H9 (cell line): ENCODE measurements around the gene PPM1N. TPM values are rescaled to one million over a fixed set of nuclear protein-coding genes. Genes with fewer than 3 reads are reported as not detected.

ENCODE experiments used
- DNase-seq: peaks from one replicate; pipeline ENCODE4 v3.0.0-alpha.2; 2017
- H2AFZ ChIP-seq: one replicate; pipeline ENCODE4 v1.6.1; 2013; ENCODE audit warnings: mild to moderate bottlenecking, low read length, control low read depth, moderate library complexity
- H2AK5ac ChIP-seq: 2 replicates; pipeline ENCODE4 v1.6.1; 2013; ENCODE audit warnings: low read length, control low read depth, mixed read lengths; ENCODE audit not compliant: insufficient read length
- H2BK120ac ChIP-seq: one replicate; pipeline ENCODE4 v1.6.1; 2013; ENCODE audit warnings: low read depth, mild to moderate bottlenecking, low read length, control low read depth, inconsistent platforms; ENCODE audit not compliant: poor library complexity, severe bottlenecking
- H2BK12ac ChIP-seq: 2 replicates; pipeline ENCODE4 v1.6.1; 2013; ENCODE audit warnings: low read length, control low read depth, mixed read lengths, low read depth; ENCODE audit not compliant: insufficient read length
- H2BK15ac ChIP-seq: 2 replicates; pipeline ENCODE4 v1.6.1; 2013; ENCODE audit warnings: low read depth, low read length, control low read depth
- H2BK20ac ChIP-seq: one replicate; pipeline ENCODE4 v1.6.1; 2013; ENCODE audit warnings: low read depth, mild to moderate bottlenecking, low read length, control low read depth, inconsistent platforms; ENCODE audit not compliant: poor library complexity, severe bottlenecking
- H2BK5ac ChIP-seq: 2 replicates; pipeline ENCODE4 v1.6.1; 2013; ENCODE audit warnings: low read length, control low read depth, mixed read lengths; ENCODE audit not compliant: insufficient read length
- H3K14ac ChIP-seq: 2 replicates; pipeline ENCODE4 v1.6.1; 2013; ENCODE audit warnings: low read length, control low read depth; ENCODE audit not compliant: insufficient read depth
- H3K18ac ChIP-seq: 2 replicates; pipeline ENCODE4 v1.6.1; 2013; ENCODE audit warnings: low read depth, mild to moderate bottlenecking, mixed read lengths, low read length, control low read depth; ENCODE audit not compliant: insufficient read length
- H3K23ac ChIP-seq: 2 replicates; pipeline ENCODE4 v1.6.1; 2013; ENCODE audit warnings: low read length, control low read depth, mixed read lengths, low read depth; ENCODE audit not compliant: insufficient read length
- H3K23me2 ChIP-seq: 2 replicates; pipeline ENCODE4 v1.6.1; 2013; ENCODE audit warnings: low read depth, mild to moderate bottlenecking, mixed read lengths, low read length, control low read depth; ENCODE audit not compliant: insufficient read length, poor library complexity, severe bottlenecking
- H3K27ac ChIP-seq: 2 replicates; pipeline ENCODE4 v1.5.1; 2013; ENCODE audit warnings: low read length, control low read depth, mixed read lengths, low read depth; ENCODE audit not compliant: insufficient read length
- H3K27me3 ChIP-seq: 2 replicates; pipeline ENCODE4 v1.6.1; 2013; ENCODE audit warnings: low read length, control low read depth, inconsistent platforms; ENCODE audit not compliant: insufficient read depth
- H3K4ac ChIP-seq: 2 replicates; pipeline ENCODE4 v1.6.1; 2013; ENCODE audit warnings: low read depth, mild to moderate bottlenecking, control low read depth, inconsistent platforms, low read length, moderate library complexity
- H3K4me1 ChIP-seq: 2 replicates; pipeline ENCODE4 v1.6.1; 2013; ENCODE audit warnings: low read length, control low read depth, inconsistent platforms; ENCODE audit not compliant: insufficient read depth
- H3K4me2 ChIP-seq: 2 replicates; pipeline ENCODE4 v1.6.1; 2013; ENCODE audit warnings: low read length, control low read depth, mixed read lengths; ENCODE audit not compliant: insufficient read length, insufficient read depth
- H3K56ac ChIP-seq: 2 replicates; pipeline ENCODE4 v1.6.1; 2013; ENCODE audit warnings: low read depth, mild to moderate bottlenecking, mixed read lengths, low read length, control low read depth; ENCODE audit not compliant: insufficient read length
- H3K79me1 ChIP-seq: 2 replicates; pipeline ENCODE4 v1.6.1; 2013; ENCODE audit warnings: low read depth, mild to moderate bottlenecking, moderate library complexity, low read length, control low read depth, inconsistent platforms; ENCODE audit not compliant: insufficient read depth, poor library complexity, severe bottlenecking
- H3K79me2 ChIP-seq: 2 replicates; pipeline ENCODE4 v1.6.1; 2013; ENCODE audit warnings: low read length, control low read depth, inconsistent platforms; ENCODE audit not compliant: insufficient read depth
- H3K9ac ChIP-seq: 2 replicates; pipeline ENCODE4 v1.6.1; 2013; ENCODE audit warnings: low read length, control low read depth, mixed read lengths; ENCODE audit not compliant: insufficient read length; ENCODE audit errors: extremely low read depth
- H3K9me3 ChIP-seq: one replicate; pipeline ENCODE4 v1.6.1; 2013; ENCODE audit warnings: low read depth, low read length, inconsistent platforms; ENCODE audit not compliant: control insufficient read depth
- H3T11ph ChIP-seq: one replicate; pipeline ENCODE4 v1.6.1; 2013; ENCODE audit warnings: mild to moderate bottlenecking, low read length, control low read depth, inconsistent platforms
- H4K20me1 ChIP-seq: one replicate; pipeline ENCODE4 v1.6.1; 2013; ENCODE audit not compliant: control insufficient read depth, insufficient read length, insufficient read depth
- H4K5ac ChIP-seq: 2 replicates; pipeline ENCODE4 v1.6.1; 2013; ENCODE audit warnings: low read depth, mild to moderate bottlenecking, mixed read lengths, low read length, control low read depth; ENCODE audit not compliant: insufficient read length
- H4K8ac ChIP-seq: replicated peaks from 2 replicates; pipeline ENCODE4 v1.6.1; 2013; ENCODE audit warnings: low read length, control low read depth, mixed read lengths, low read depth; ENCODE audit not compliant: insufficient read length
- H4K91ac ChIP-seq: 2 replicates; pipeline ENCODE4 v1.6.1; 2013; ENCODE audit warnings: low read depth, mild to moderate bottlenecking, moderate library complexity, mixed read lengths, low read length, control low read depth; ENCODE audit not compliant: insufficient read length
- H3K27ac Mint-ChIP-seq, 3 experiments: 2 replicates in 2 of 3; 3 replicates in 1 of 3; pipeline ENCODE4 v1.8.0; 2020 to 2021; ENCODE audit warnings: mixed read lengths in 3 of 3, mild to moderate bottlenecking in 1 of 3, moderate library complexity in 1 of 3
- H3K27me3 Mint-ChIP-seq: 2 replicates; pipeline ENCODE4 v1.8.0; 2021; ENCODE audit warnings: low read depth, mild to moderate bottlenecking, moderate library complexity, mixed read lengths
- H3K36me3 Mint-ChIP-seq, 3 experiments: 2 replicates in 2 of 3; 3 replicates in 1 of 3; pipeline ENCODE4 v1.8.0; 2020 to 2021; ENCODE audit warnings: low read depth in 3 of 3, mixed read lengths in 3 of 3; ENCODE audit not compliant: insufficient read depth in 1 of 3
- H3K4me1 Mint-ChIP-seq, 2 experiments: 2 replicates each; pipeline ENCODE4 v1.8.0; 2020; ENCODE audit warnings: mixed read lengths in 2 of 2
- H3K4me3 Mint-ChIP-seq, 2 experiments: 2 replicates in 1 of 2; 3 replicates in 1 of 2; pipeline ENCODE4 v1.8.0; 2020 to 2021; ENCODE audit warnings: mild to moderate bottlenecking in 2 of 2, mixed read lengths in 2 of 2, moderate library complexity in 1 of 2
- H3K9me3 Mint-ChIP-seq, 2 experiments: 2 replicates in 1 of 2; 3 replicates in 1 of 2; pipeline ENCODE4 v1.8.0; 2020; ENCODE audit warnings: mild to moderate bottlenecking in 2 of 2, mixed read lengths in 2 of 2, moderate library complexity in 1 of 2
- WGBS: extraction: QIAGEN DNeasy Blood & Tissue Kit; methylation state at CpG from one replicate; pipeline ENCODE4 v1.1.7; 2013; ENCODE audit warnings: missing lambda C conversion rate, low lambda C conversion rate, mixed read lengths; ENCODE audit not compliant: insufficient read length; ENCODE audit errors: extremely low coverage; 5-methylcytosine and 5-hydroxymethylcytosine counted together
- total RNA-seq: library from RNA; stranded (reverse); gene quantifications from 2 replicates; pipeline ENCODE4 v1.2.1, GENCODE V29; 2021
- TF ChIP-seq, protein P1 (sequence below): fragments of 200-600 bp; sonication (generic); conservative IDR thresholded peaks from 3 replicates; pipeline ENCODE4 v1.8.0; 2021; ENCODE audit warnings: antibody characterized with exemption, mild to moderate bottlenecking

The PPM1N gene
- total RNA-seq, 1 experiment from 2014 or later = 7.7 TPM

DNA sequence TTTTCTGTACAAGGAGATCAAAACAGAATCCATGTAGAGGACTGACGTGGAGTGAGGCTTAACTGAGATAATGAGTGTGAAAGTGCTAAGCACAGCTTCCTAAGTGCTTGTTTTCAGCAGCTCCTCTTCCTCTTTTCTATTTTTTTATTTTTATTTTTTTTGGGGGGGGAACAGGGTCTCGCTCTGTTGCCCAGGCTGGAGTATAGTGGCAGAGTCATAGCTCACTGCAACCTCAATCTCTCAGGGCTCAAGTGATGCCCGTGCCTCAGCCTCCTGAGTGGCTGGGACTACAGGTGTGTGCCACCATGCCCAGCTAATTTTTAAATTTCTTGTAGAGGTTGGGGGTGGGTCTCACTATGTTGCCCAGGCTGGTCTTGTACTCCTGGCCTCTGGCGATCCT, 36.1 kb upstream of the PPM1N start:
- WGBS = no CpG with 5 or more reads among the region's 4 CpGs
- Histone ChIP-seq H3K27ac (no peak overlapping the region), H4K8ac (no peak overlapping the region), H3K14ac (no peak overlapping the region), H3K18ac (no peak overlapping the region), H3K9ac (no peak overlapping the region), H2AK5ac (no peak overlapping the region), H2BK120ac (no peak overlapping the region), H4K20me1 (no peaks in the 10 kb centered on the region), H2AFZ (no peak overlapping the region), H3K4me2 (no peak overlapping the region), H2BK5ac (no peak overlapping the region), H3K27me3 (no peaks in the 10 kb centered on the region; the same call in 1 of the 2 replicates), H3K23me2 (peaks cover 3% of the 10 kb centered on the region), H2BK12ac (no peak overlapping the region), H3K79me2 (no peaks in the 10 kb centered on the region), H4K91ac (no peak overlapping the region), H3K56ac (no peak overlapping the region), H3K23ac (no peak overlapping the region), H3K79me1 (no peaks in the 10 kb centered on the region), H2BK15ac (no peak overlapping the region), H3K9me3 (no peaks in the 10 kb centered on the region), H3T11ph (no peak overlapping the region), H2BK20ac (no peak overlapping the region), H3K4me1 (no peaks in the 10 kb centered on the region), H3K4ac (no peak overlapping the region), H4K5ac (no peak overlapping the region)
- Mint-ChIP-seq H3K4me1 (peaks cover 3 to 17% of the 10 kb centered on the region in 2 experiments), H3K36me3 (no peaks in the 10 kb centered on the region), H3K27me3 (peaks cover 19% of the 10 kb centered on the region), H3K27ac (no peak overlapping the region), H3K9me3 (no peaks in the 10 kb centered on the region; a peak in 1 of 5 replicates), H3K4me3 (no peak overlapping the region)
- no peak for DNase-seq
- TF ChIP-seq, protein P1, sequence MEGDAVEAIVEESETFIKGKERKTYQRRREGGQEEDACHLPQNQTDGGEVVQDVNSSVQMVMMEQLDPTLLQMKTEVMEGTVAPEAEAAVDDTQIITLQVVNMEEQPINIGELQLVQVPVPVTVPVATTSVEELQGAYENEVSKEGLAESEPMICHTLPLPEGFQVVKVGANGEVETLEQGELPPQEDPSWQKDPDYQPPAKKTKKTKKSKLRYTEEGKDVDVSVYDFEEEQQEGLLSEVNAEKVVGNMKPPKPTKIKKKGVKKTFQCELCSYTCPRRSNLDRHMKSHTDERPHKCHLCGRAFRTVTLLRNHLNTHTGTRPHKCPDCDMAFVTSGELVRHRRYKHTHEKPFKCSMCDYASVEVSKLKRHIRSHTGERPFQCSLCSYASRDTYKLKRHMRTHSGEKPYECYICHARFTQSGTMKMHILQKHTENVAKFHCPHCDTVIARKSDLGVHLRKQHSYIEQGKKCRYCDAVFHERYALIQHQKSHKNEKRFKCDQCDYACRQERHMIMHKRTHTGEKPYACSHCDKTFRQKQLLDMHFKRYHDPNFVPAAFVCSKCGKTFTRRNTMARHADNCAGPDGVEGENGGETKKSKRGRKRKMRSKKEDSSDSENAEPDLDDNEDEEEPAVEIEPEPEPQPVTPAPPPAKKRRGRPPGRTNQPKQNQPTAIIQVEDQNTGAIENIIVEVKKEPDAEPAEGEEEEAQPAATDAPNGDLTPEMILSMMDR = no peak
